Heart right ventricle (tissue), 16 donors: ENCODE measurements around the gene GRK5. TPM values are rescaled to one million over a fixed set of nuclear protein-coding genes. Genes with fewer than 3 reads are reported as not detected.

Source experiments
- ATAC-seq, 8 donors: fragments of 200-7000 bp; cut with Tn5 transposase; one replicate each; pipeline ENCODE4 v1.9.1; 2020; ENCODE audit warnings: mild to moderate bottlenecking in 8 of 8, moderate library complexity in 8 of 8, moderate number of reproducible peaks in 1 of 8
- DNase-seq, 2 donors: peaks; one replicate each; pipeline ENCODE4 v3.0.0-alpha.2; 2020
- H3K27ac ChIP-seq, 10 donors: fragments of 200-600 bp; sonication (generic) in 2 of 10; one replicate each; pipeline versions ENCODE4 v1.5.0 to v1.8.0; 2020 to 2022; ENCODE audit warnings: mild to moderate bottlenecking in 3 of 10
- H3K27me3 ChIP-seq, 7 donors: fragments of 200-600 bp; one replicate each; pipeline ENCODE4 v1.8.0; 2021 to 2022; ENCODE audit warnings: mild to moderate bottlenecking in 2 of 7
- H3K36me3 ChIP-seq, 9 donors: fragments of 200-600 bp; sonication (generic) in 1 of 9; one replicate each; pipeline versions ENCODE4 v1.5.0 to v1.8.0; 2020 to 2022; ENCODE audit warnings: mild to moderate bottlenecking in 2 of 9
- H3K4me1 ChIP-seq, 9 donors: fragments of 200-600 bp; sonication (generic) in 1 of 9; one replicate each; pipeline versions ENCODE4 v1.5.0 to v1.8.0; 2020 to 2022; ENCODE audit warnings: mild to moderate bottlenecking in 4 of 9
- H3K4me3 ChIP-seq, 10 donors: fragments of 200-600 bp; sonication (generic) in 2 of 10; one replicate each; pipeline versions ENCODE4 v1.5.0 to v1.8.0; 2020 to 2022; ENCODE audit warnings: mild to moderate bottlenecking in 7 of 10, moderate library complexity in 2 of 10
- H3K9me3 ChIP-seq, 11 donors: fragments of 200-600 bp in 10 of 11; sonication (generic) in 2 of 11; one replicate each; pipeline versions ENCODE4 v1.5.0 to v1.8.0; 2013 to 2022; ENCODE audit warnings: mild to moderate bottlenecking in 2 of 11, control low read depth in 1 of 11, moderate library complexity in 1 of 11
- CTCF ChIP-seq, 9 donors: fragments of 200-600 bp; sonication (generic) in 2 of 9; IDR thresholded peaks; one replicate each; pipeline versions ENCODE4 v1.5.0 to v1.8.0; 2021 to 2022; ENCODE audit warnings: antibody characterized with exemption in 9 of 9, mild to moderate bottlenecking in 5 of 9, moderate library complexity in 1 of 9
- WGBS, 2 donors: extraction: QIAGEN DNeasy Blood & Tissue Kit; methylation state at CpG; one replicate each; pipeline ENCODE4 v1.1.7; 2013; ENCODE audit warnings: inconsistent platforms in 1 of 2; 5-methylcytosine and 5-hydroxymethylcytosine counted together
- intact Hi-C, 10 donors: fragments of 100-400 bp; cut with DNase I; formaldehyde crosslinking; loops; one replicate each; pipeline versions ENCODE4 v1.11.1 to v1.14.2; 2022
- polyA plus RNA-seq, 2 donors: library from polyadenylated mRNA; stranded (reverse); fragments of 200-250 nt; gene quantifications; one replicate each; pipeline ENCODE4 v1.2.3, GENCODE V29; 2013
- total RNA-seq, 10 donors: library from RNA; stranded (reverse); fragmentation: NEBNext Ultra II Directional in 3 of 10; extraction: Animal tissue kit (Norgen Biotek cat#: 25700) in 3 of 10; gene quantifications; one replicate each; pipeline versions ENCODE4 v1.2.1 to v1.2.4, GENCODE V29; 2021 to 2023
- donor health status: Arrhythmogenic right ventricular cardiomyopathy.
- donor health status: ischemic (EF 13 %, LVEDD 7.1; RV severe dilation, severe dysfunction).
- donor health status: healthy with polysubstance abuse.
- donor health status: DM: no; HTN: yes; CAD: no.
- donor health status: DM: no; HTN: no; CAD: no.
- donor health status: ischemic (EF 25% LVEDD 6.9; RV normal size, moderate dysfunction).
- donor health status: ischemic (EF 25% LVEDD 5.7; RV mildly dilated, moderate dysfunction).
- donor health status: healthy.
- donor health status: DM: yes; HTN: yes; CAD: no.
- donor health status: Ischemic cardiomyopathy.
- donor health status: ischemic (EF 35%, LVEDD 5.7; RV mildly dilated, moderate dysfunction).
- donor health status: nonischemic (EF 11% LVEDD 7.7; RV severe dilation, severe dysfunction).
- donor health status: DM: yes; HTN: yes; CAD: no.
- donor health status: PGD.
- donor health status: ischemic (EF 29% LVEDD 5.4; RV normal size, mild dysfunction).
- donor health status: nonischemic (EF 23%, LVEDD 6.1; RV moderate dilation, normal function).

The GRK5 gene
- total and polyA plus RNA-seq, 12 donors, result 11.8 to 80.5 (median 26.6) TPM

DNA sequence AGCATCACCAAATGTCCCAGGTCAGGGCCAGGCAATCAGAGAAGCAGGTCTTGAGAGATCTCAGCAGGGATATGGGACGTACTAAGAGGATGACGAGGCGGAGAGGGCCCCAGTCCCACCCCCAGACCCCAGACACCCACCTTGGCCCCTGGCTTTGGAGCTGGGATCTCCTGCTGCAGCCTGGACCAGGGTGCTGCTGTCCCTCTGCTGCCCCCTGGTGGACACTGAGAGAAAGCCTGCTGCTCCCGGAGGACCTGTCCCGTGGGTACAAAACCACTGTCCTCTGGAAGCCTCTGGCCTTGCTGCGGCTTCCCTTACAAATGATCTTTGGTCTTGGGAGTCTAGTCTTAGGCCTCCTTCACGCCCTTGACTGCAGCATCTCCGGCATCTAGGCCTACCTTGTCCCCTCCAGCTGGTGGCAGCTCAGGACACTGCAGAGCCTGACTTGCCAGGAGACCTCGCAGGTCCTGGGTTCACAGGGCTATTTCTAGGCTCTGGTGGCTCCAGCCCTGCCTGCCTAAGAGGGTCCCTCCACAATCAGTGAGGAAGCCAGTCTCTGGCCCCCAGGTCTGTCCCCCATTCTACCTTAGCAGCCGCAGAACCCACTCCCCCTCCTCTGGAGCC lies 238.1 kb downstream of the GRK5 start:
- TF ChIP-seq CTCF (IDR thresholded peaks at IDR 0.05), result peak; percentile 95 to 98 (median 97)

DNA sequence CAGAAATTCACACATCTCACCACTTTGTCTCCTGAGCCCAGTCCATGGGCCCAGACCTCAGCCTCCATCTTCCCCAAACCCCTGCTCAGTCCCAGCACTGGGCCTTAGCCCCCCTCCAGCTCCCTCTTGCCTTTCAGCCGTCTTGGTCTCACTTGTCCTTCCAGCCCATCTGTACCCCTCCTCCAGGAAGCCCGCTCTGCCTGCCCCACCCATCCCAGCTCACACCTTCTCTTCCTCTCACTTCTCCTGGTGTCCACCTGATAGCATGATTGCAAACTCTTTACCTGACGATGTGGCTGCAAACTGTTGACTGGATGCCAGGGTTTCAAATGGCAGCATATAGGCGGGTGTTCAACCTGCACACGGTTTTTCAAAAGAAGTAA lies 238.6 kb downstream of the GRK5 start:
- no peak for ATAC-seq
- intact Hi-C loops, result loop anchor here (1.0 to 10.0 kb wide), 5 partner anchors 239 to 247 kb away; partner anchors contain the start of gene GRK5 (in 2 of the 10)
- Histone ChIP-seq H3K4me1 (peaks cover 11 to 55% (median 29%) of the 10 kb centered on the region in 9 donors), H3K27ac (peak overlapping the region in 1 of 10 donors; percentile 36), H3K27me3 (no peaks in the 10 kb centered on the region), H3K36me3 (peaks cover 0 to 76% (median 9%) of the 10 kb centered on the region in 9 donors), H3K9me3 (no peaks in the 10 kb centered on the region), H3K4me3 (no peak overlapping the region)
- 93 to 95% methylated on average over 5 of the region's 5 CpGs for WGBS, 2 donors
- DNase-seq, result no peak
- TF ChIP-seq CTCF (IDR thresholded peaks at IDR 0.05), result no peak

More for the DNA sequence above, 238.1 kb downstream of the GRK5 start:
- Histone ChIP-seq H3K27me3 (no peaks in the 10 kb centered on the region), H3K4me3 (no peak overlapping the region), H3K27ac (peak overlapping the region in 6 of 10 donors; percentile 42 to 68 (median 50)), H3K4me1 (peaks cover 11 to 60% (median 32%) of the 10 kb centered on the region in 9 donors), H3K36me3 (peaks cover 0 to 73% (median 9%) of the 10 kb centered on the region in 9 donors), H3K9me3 (no peaks in the 10 kb centered on the region)
- peak; percentile 46 to 79 (median 68) for ATAC-seq
- peak; percentile 85 to 88 for DNase-seq
- WGBS, 2 donors, result 32 to 34% methylated on average over 10 of the region's 10 CpGs
- intact Hi-C loops, result loop anchor here in 9 of 10 donors (1.0 to 10.0 kb wide), 5 partner anchors 239 to 247 kb away; partner anchors contain the start of gene GRK5 (in 2 of the 9)

DNA sequence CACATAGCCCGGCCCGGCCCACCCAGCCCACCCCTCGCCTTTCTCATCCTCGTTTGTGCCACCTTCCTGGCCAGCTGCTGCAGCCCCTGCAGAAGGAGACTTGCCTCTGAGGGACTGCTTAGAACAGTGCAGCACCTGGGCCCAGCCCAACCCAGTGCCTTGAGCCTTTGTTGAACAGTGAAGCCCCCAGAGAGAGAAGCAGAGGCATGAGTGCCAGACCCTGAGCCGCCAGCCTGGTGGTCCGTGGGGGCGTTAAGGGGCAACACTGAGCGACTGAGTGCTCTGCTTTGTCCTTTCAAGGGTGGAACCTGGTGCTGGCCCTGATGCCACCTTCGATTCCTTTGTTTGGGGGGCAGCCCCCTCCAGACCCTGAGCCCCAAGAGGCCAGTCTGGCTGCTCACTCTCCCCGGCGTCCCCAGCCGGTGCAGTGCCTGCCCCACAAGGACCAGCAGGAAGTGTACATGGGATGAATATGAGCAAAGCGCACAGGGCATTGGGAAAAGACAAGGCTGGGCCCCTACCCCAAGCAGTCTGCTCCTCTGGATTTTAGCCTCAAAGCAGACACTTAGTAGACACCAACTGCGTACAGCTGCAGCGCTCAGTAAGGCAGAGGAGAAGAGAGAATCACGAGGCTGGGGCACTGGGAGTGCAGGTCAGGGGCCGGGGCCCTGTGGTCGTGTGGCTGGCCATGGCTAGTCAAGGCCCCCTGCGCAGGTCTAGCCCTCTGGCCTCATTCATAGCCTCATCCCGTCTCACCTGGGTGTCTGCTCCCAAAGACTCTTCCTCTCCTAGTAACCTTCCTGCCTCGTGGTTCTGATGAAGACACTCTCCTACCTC lies 239.3 kb downstream of the GRK5 start:
- TF ChIP-seq CTCF (IDR thresholded peaks at IDR 0.05), result no peak
- H3K9me3 ChIP-seq, result no peaks in the 10 kb centered on the region
- 94 to 95% methylated on average over 20 to 21 of the region's 21 CpGs for WGBS, 2 donors
- no peak overlapping the region for H3K4me3 ChIP-seq
- intact Hi-C loops, result loop anchor here in 2 of 10 donors (2.0 to 10.0 kb wide), 2 partner anchors 242 to 248 kb away; partner anchors contain the start of gene GRK5 (in 1 of the 2)
- H3K4me1 ChIP-seq, result peaks cover 6 to 48% (median 22%) of the 10 kb centered on the region in 9 donors
- H3K27ac ChIP-seq, result no peak overlapping the region
- DNase-seq (no peak), ATAC-seq (no peak)
- H3K36me3 ChIP-seq, result peaks cover 0 to 83% (median 12%) of the 10 kb centered on the region in 9 donors
- H3K27me3 ChIP-seq, result no peaks in the 10 kb centered on the region

DNA sequence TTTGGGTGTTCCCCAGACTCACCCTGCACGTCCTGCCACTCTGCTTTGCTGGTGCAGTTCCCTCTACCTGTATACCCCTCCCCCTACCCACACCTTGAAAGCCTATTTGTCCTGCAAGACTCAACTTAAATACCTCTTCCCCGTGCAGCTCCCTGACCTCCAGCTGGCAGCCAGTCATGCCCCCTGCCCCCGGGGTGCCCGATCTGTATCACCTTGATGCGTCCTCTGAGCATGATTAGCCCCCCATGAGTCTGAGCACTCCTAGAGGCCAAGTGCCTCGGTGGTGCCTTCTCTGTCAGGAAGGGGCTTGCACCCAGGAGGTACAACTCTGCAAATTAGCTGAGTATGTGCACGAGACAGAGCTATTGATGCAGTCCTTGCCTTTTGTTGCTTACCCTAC lies 240.1 kb downstream of the GRK5 start:
- Histone ChIP-seq H3K36me3 (peaks cover 0 to 85% (median 15%) of the 10 kb centered on the region in 9 donors), H3K4me3 (no peak overlapping the region), H3K27me3 (no peaks in the 10 kb centered on the region), H3K9me3 (no peaks in the 10 kb centered on the region), H3K27ac (no peak overlapping the region), H3K4me1 (peaks cover 0 to 40% (median 14%) of the 10 kb centered on the region in 9 donors)
- ATAC-seq (no peak), DNase-seq (no peak)
- no peak for TF ChIP-seq CTCF (IDR thresholded peaks at IDR 0.05)
- 88 to 89% methylated on average over 7 of the region's 7 CpGs for WGBS, 2 donors
- intact Hi-C loops, result loop anchor here in 2 of 10 donors (2.0 to 10.0 kb wide), 2 partner anchors 243 to 249 kb away; partner anchors contain the start of gene GRK5 (in 1 of the 2)
